ENCODE results near the gene RIC3. TPM values are rescaled to one million over a fixed set of nuclear protein-coding genes. Genes with fewer than 3 reads are reported as not detected.
A peak's percentile ranks its signal among the peaks of the same experiment; 100 is the strongest.

Gene RIC3
- total and polyA plus RNA-seq, 2 of the 8 experiments (the other 6 are each of a cell fraction or from before 2014, with no cell fraction given): 6.4 to 15.5 TPM

DNA sequence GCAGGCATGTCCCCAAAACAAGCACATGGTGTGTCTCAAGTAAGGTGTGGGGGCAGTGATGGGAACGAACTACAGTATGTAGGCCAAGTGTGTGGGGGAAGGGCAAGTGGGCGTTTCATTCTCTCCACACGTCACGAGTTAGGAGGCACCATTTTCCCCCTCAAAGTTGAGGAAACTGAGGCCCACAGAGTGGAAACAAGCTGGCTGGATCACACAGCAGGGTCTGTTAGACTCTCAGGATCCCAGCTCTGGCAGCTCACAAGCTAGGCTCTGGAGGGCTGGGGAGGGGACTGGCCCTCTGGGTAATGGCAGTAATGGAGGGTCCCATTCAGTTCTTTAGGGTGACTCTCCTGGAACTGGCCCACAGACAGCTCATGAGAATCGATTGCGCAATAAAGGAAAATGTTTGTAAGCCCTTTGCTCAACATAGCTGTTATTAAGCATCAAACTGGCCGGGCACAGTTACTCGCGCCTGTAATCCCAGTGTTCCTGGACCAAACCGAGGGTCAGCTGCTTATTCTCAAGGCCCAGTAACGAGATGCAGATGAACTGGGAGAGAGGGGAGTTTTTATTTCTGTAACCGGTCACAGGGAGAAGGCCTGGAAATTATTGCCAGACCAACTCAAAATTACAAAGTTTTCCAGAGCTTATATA, 111.9 kb downstream of the RIC3 start:
- H3K79me2 ChIP-seq (ENCODE audit: control insufficient read depth in 1 of 2, insufficient read depth in 2 of 2, low read length in 2 of 2): no peaks in the 10 kb centered on the region
- H3K23me2 ChIP-seq (ENCODE audit: low read depth, low read length): no peaks in the 10 kb centered on the region
- H3K18ac ChIP-seq (ENCODE audit: extremely low read depth, low read length): no peak overlapping the region
- no peak overlapping the region for H3K4ac ChIP-seq (replicated peaks; ENCODE audit: insufficient read length, low read depth, low read length)
- no peak for TF ChIP-seq PHF8 (conservative IDR thresholded peaks at IDR 0.05; ENCODE audit: low read depth, low read length)
- peak; percentile 97 for TF ChIP-seq CEBPB (IDR thresholded peaks at IDR 0.05; ENCODE audit: low read depth, low read length)
- H4K20me1 ChIP-seq (replicated peaks in 1 of 2; ENCODE audit: control insufficient read depth in 1 of 2, insufficient read depth in 2 of 2, low read length in 2 of 2): no peaks in the 10 kb centered on the region
- H4K8ac ChIP-seq (ENCODE audit: extremely low read depth, insufficient read depth, low read length): no peak overlapping the region
- H2BK12ac ChIP-seq (ENCODE audit: low read depth, low read length): peak overlapping the region; percentile 80; the same call in 1 of the 2 replicates
- DNase-seq (ENCODE audit: low read depth in 1 of 2, low spot score in 2 of 2) (peak in 1 of 2 experiments; percentile 36), FAIRE-seq (no peak)
- H3K4me3 ChIP-seq (ENCODE audit: extremely low read depth in 1 of 4, insufficient read depth in 2 of 4, low read depth in 3 of 4, low read length in 4 of 4): no peak overlapping the region
- H3K9me3 ChIP-seq (ENCODE audit: insufficient read depth in 2 of 2, low read depth in 1 of 2, low read length in 1 of 2): no peaks in the 10 kb centered on the region
- no peak overlapping the region for H3K14ac ChIP-seq (ENCODE audit: insufficient read length)
- ChIA-PET CTCF (ENCODE audit: partially characterized antibody) (interaction anchor here (0.9 to 31.7 kb wide), 10 partner anchors 10 to 369 kb away, joined by 4 to 1283 read pairs (median 41); partner anchors contain the start of gene TUB), POLR2A (ENCODE audit: partially characterized antibody) (interaction anchor here (0.7 kb wide), 2 partner anchors 15 to 421 kb away, joined by 3 to 4 read pairs; no protein-coding TSS in a partner anchor)
- H2AFZ ChIP-seq (ENCODE audit: low read length): peak overlapping the region; percentile 10; the same call in 1 of the 2 replicates
- H3K9ac ChIP-seq (replicated peaks in 1 of 4; ENCODE audit: extremely low read depth in 1 of 4, low read depth in 3 of 4, low read length in 3 of 4): no peak overlapping the region; a peak in 1 of 7 replicates
- H3K36me3 ChIP-seq (ENCODE audit: control insufficient read depth in 2 of 4, insufficient read depth in 4 of 4, low read length in 3 of 4): no peaks in the 10 kb centered on the region
- no peak overlapping the region for H4K91ac ChIP-seq (replicated peaks; ENCODE audit: insufficient read length, low read length)
- no peak overlapping the region for H3K23ac ChIP-seq (ENCODE audit: insufficient read length)
- no peak overlapping the region for H3K27ac ChIP-seq (ENCODE audit: low read depth, low read length)
- no peak overlapping the region for H3K4me2 ChIP-seq (ENCODE audit: insufficient read depth in 1 of 2, low read depth in 2 of 2, low read length in 2 of 2)
- H3K4me1 ChIP-seq (replicated peaks in 1 of 4; ENCODE audit: control insufficient read depth in 3 of 4, insufficient read depth in 4 of 4, low read length in 3 of 4): peaks cover 0 to 5% (median 0%) of the 10 kb centered on the region in 4 experiments; a peak in 2 of 7 replicates
- H2AK5ac ChIP-seq (ENCODE audit: low read depth, low read length): no peak overlapping the region
- no peak overlapping the region for H2BK120ac ChIP-seq (replicated peaks; ENCODE audit: low read depth, low read length)
- H2BK15ac ChIP-seq (ENCODE audit: low read length): no peak overlapping the region
- 92% methylated on average over 12 of the region's 12 CpGs; no CpG with 5 or more reads in 1 of the 2 experiments for WGBS, 2 experiments (ENCODE audit: extremely low coverage in 1 of 2, insufficient coverage in 1 of 2, insufficient read length in 1 of 2, insufficient replicate concordance in 2 of 2, low coverage in 1 of 2, low lambda C conversion rate in 2 of 2, missing lambda C conversion rate in 1 of 2)
- 0 out of 2 replicates have a peak overlapping the region, but pooled peaks have one; percentile 34 for H2BK20ac ChIP-seq (ENCODE audit: low read length)
- no peaks in the 10 kb centered on the region for H3K79me1 ChIP-seq (ENCODE audit: low read depth, low read length)
- 0 out of 2 replicates have a peak overlapping the region, but pooled peaks have one; percentile 39 for H2BK5ac ChIP-seq (ENCODE audit: low read depth, low read length)
- no peak overlapping the region for H3K56ac ChIP-seq (replicated peaks; ENCODE audit: insufficient read length, low read depth, low read length)
- no peaks in the 10 kb centered on the region for H3K27me3 ChIP-seq (replicated peaks in 1 of 4; ENCODE audit: control insufficient read depth in 3 of 4, extremely low read depth in 1 of 4, insufficient read depth in 3 of 4, low read length in 3 of 4)
- no peak overlapping the region for H4K5ac ChIP-seq (ENCODE audit: insufficient read length, low read depth, low read length)
